CD8-positive, alpha-beta memory T cell (primary cell): ENCODE data around the gene VKORC1. TPM values are rescaled to one million over a fixed set of nuclear protein-coding genes. Genes with fewer than 3 reads are reported as not detected.
"Not testable (repeated sequence)": the region's sequence is repeated elsewhere in the genome, so short reads cannot be mapped to it uniquely, and the experiment has no call there.

ENCODE experiments used
- CTCF ChIA-PET: fragments of 350-600 bp; sonication (Branson Sonifier 250); formaldehyde crosslinking; loops from one replicate; lab custom pipeline; 2021; ENCODE audit warnings: antibody characterized with exemption; lab: Charles Lee
- POLR2A ChIA-PET: fragments of 350-600 bp; sonication (Branson Sonifier 250); formaldehyde crosslinking; loops from one replicate; lab custom pipeline; 2021; ENCODE audit warnings: antibody characterized with exemption; lab: Charles Lee
- DNase-seq, 5 donors: peaks; one replicate each; pipeline versions ENCODE4 v3.0.0 to v3.0.0-alpha.2; 2020 to 2022; ENCODE audit warnings: mixed read lengths in 1 of 5
- H3K27ac ChIP-seq: one replicate; pipeline ENCODE4 v1.7.0; 2013; ENCODE audit warnings: low read depth, mild to moderate bottlenecking, low read length, moderate library complexity
- H3K27me3 ChIP-seq: 2 replicates; pipeline ENCODE4 v1.7.0; 2013; ENCODE audit warnings: low read length, mild to moderate bottlenecking; ENCODE audit not compliant: insufficient read depth, poor library complexity, severe bottlenecking
- H3K36me3 ChIP-seq: 2 replicates; pipeline ENCODE4 v1.7.0; 2013; ENCODE audit warnings: mild to moderate bottlenecking, low read length, moderate library complexity; ENCODE audit not compliant: insufficient read depth
- H3K4me1 ChIP-seq: 2 replicates; pipeline ENCODE4 v1.7.0; 2013; ENCODE audit warnings: mild to moderate bottlenecking, low read length, moderate library complexity; ENCODE audit not compliant: insufficient read depth
- H3K4me3 ChIP-seq: 2 replicates; pipeline ENCODE4 v1.7.0; 2013; ENCODE audit warnings: mild to moderate bottlenecking, low read length
- H3K9me3 ChIP-seq: 2 replicates; pipeline ENCODE4 v1.7.0; 2013; ENCODE audit warnings: mild to moderate bottlenecking, low read length
- H3K27ac Mint-ChIP-seq, 8 donors: one replicate each; pipeline ENCODE4 v1.8.0; 2020 to 2021; ENCODE audit warnings: mixed read lengths in 8 of 8, mild to moderate bottlenecking in 6 of 8, inconsistent platforms in 3 of 8, moderate library complexity in 3 of 8
- H3K27me3 Mint-ChIP-seq, 2 donors: one replicate each; pipeline ENCODE4 v1.8.0; 2020 to 2021; ENCODE audit warnings: mixed read lengths in 2 of 2, mild to moderate bottlenecking in 1 of 2, moderate library complexity in 1 of 2
- H3K36me3 Mint-ChIP-seq, 3 donors: one replicate each; pipeline ENCODE4 v1.8.0; 2020 to 2021; ENCODE audit warnings: mixed read lengths in 3 of 3, inconsistent platforms in 1 of 3, mild to moderate bottlenecking in 1 of 3
- H3K4me1 Mint-ChIP-seq, 3 donors: one replicate each; pipeline ENCODE4 v1.8.0; 2020 to 2021; ENCODE audit warnings: mixed read lengths in 3 of 3, inconsistent platforms in 1 of 3, mild to moderate bottlenecking in 1 of 3
- H3K4me3 Mint-ChIP-seq, 7 donors: one replicate each; pipeline ENCODE4 v1.8.0; 2020 to 2021; ENCODE audit warnings: mixed read lengths in 7 of 7, mild to moderate bottlenecking in 6 of 7, moderate library complexity in 4 of 7, inconsistent platforms in 2 of 7
- H3K9me3 Mint-ChIP-seq, 5 donors: one replicate each; pipeline ENCODE4 v1.8.0; 2020 to 2022; ENCODE audit warnings: mixed read lengths in 5 of 5, mild to moderate bottlenecking in 3 of 5, moderate library complexity in 2 of 5, inconsistent platforms in 1 of 5
- polyA plus RNA-seq: library from polyadenylated mRNA; unstranded; fragments of 300-500 nt; fragmentation: Illumina TruSeq; gene quantifications from one replicate; pipeline ENCODE4 v1.2.3, GENCODE V29; 2021
- total RNA-seq, 2 experiments: library from RNA; stranded (reverse); gene quantifications; one replicate each; pipeline ENCODE4 v1.2.3, GENCODE V29; 2021

Gene VKORC1
- total and polyA plus RNA-seq, 3 experiments from 2014 or later, result 66.0 to 124 (median 74.3) TPM

DNA sequence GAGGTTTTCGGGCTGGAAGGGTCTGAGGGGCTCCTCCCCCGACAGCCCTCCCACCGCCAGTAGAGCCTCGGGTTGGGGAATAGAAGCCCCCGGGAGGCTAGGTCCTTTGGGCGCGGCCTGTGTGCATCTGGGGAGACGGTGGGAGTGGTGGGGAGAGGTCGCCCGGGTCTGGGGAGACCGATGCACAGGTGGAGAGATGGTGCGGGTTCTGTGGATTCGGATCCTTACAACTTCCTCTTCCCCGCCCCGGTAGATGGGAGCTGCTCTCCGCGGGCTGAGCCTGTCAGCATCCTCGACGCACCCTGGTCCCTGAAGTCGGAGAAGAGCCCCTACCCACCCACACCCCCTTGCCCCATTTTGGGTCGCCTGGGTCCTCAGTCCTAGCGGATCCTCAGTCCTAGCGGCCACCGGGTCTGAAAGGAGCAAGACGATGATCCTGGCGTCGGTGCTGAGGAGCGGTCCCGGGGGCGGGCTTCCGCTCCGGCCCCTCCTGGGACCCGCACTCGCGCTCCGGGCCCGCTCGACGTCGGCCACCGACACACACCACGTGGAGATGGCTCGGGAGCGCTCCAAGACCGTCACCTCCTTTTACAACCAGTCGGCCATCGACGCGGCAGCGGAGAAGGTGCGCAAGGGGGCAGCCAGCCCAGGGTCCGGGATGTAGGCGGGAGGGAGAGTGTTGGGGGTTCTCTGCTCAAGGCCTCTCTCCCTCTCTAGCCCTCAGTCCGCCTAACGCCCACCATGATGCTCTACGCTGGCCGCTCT lies 14.4 kb upstream of the VKORC1 start:
- Histone ChIP-seq H3K27ac (peak overlapping the region; percentile 75), H3K36me3 (no peaks in the 10 kb centered on the region), H3K4me1 (peaks cover 11% of the 10 kb centered on the region), H3K27me3 (no peaks in the 10 kb centered on the region), H3K4me3 (peak overlapping the region; percentile 68), H3K9me3 (no peaks in the 10 kb centered on the region)
- CTCF ChIA-PET, result no interaction called here
- Mint-ChIP-seq H3K27ac (peak overlapping the region in 4 of 8 donors; percentile 32 to 87 (median 70)), H3K27me3 (no peaks in the 10 kb centered on the region), H3K4me3 (peak overlapping the region; percentile 77 to 84 (median 82)), H3K36me3 (peaks cover 0 to 34% (median 0%) of the 10 kb centered on the region in 3 donors), H3K4me1 (peaks cover 16 to 21% (median 17%) of the 10 kb centered on the region in 3 donors), H3K9me3 (no peaks in the 10 kb centered on the region)
- POLR2A ChIA-PET, result interaction anchor here (2.6 kb wide), 1 partner anchor 9 kb away, joined by 12 read pairs; the partner anchor contains the start of gene KAT8
- DNase-seq, result no peak

DNA sequence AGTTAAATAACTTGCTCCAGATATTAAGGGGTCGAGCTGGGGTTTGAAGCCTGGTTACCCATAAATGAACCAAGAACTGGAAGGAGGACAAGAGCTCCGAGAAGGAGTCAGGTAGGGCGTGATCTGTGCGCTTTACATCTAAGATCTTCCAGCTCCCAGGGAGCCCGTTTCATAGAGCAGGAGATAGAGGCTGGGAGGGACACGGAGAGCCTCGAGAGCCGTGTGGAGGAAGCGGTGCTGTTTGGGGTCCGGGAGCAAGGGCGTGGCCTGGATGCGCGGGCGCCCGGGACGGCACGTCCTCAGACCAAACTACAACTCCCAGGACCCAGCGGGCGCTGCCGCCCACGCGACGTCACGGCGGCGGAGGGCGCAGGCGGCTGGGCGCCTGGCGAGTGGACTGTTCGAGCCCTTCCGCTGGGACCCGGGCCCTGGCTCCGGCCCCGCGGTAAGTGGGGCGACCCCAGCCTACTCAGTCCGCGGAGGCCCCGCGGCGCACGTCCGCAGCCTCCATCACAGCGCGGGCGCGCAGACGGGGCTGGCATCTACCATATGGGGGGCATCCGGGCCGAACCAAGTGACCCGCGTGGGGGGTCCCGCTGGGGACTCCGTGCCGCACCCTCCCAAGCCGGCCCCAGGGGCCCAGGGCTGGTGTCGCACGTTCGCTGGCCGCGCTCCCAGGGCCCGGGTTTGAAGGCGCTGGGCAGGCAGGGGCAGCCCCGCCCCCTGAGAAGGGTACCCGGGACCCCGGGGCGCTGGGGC lies 13.6 kb upstream of the VKORC1 start, which contains the start of gene BCKDK:
Gene BCKDK, plus strand, starts transcription at position 352 of the 759 bp plus-strand sequence. CDS start 838 bp downstream, outside the sequence.
- Histone ChIP-seq H3K9me3 (no peaks in the 10 kb centered on the region), H3K4me3 (peak within 1 kb of the TSS; percentile 68), H3K4me1 (peaks cover 11% of the 10 kb centered on the region), H3K36me3 (no peaks in the 10 kb centered on the region), H3K27me3 (no peaks in the 10 kb centered on the region), H3K27ac (peak within 1 kb of the TSS; percentile 75)
- DNase-seq, result peak; percentile 43 to 68 (median 49)
- Mint-ChIP-seq H3K36me3 (peaks cover 0 to 34% (median 0%) of the 10 kb centered on the region in 3 donors), H3K4me1 (peaks cover 16 to 21% (median 17%) of the 10 kb centered on the region in 3 donors), H3K9me3 (no peaks in the 10 kb centered on the region), H3K27me3 (no peaks in the 10 kb centered on the region), H3K4me3 (peak within 1 kb of the TSS; percentile 80 to 94 (median 84)), H3K27ac (peak within 1 kb of the TSS; percentile 51 to 99 (median 85))
- POLR2A ChIA-PET, result interaction anchor here (1.1 to 2.6 kb wide), 2 partner anchors 9 to 72 kb away, joined by 3 to 12 read pairs; partner anchors contain the start of genes FUS and KAT8
- CTCF ChIA-PET, result interaction anchor here (0.9 to 1.7 kb wide), 3 partner anchors 15 to 124 kb away, joined by 3 to 4 read pairs (median 3); no protein-coding TSS in a partner anchor

- Mint-ChIP-seq H3K27ac (peak overlapping the region in 6 of 8 donors; percentile 72 to 90 (median 85)), H3K36me3 (peaks cover 0 to 29% (median 0%) of the 10 kb centered on the region in 3 donors), H3K4me1 (peaks cover 16 to 21% (median 17%) of the 10 kb centered on the region in 3 donors), H3K4me3 (peak overlapping the region; percentile 80 to 94 (median 84)), H3K9me3 (no peaks in the 10 kb centered on the region), H3K27me3 (no peaks in the 10 kb centered on the region)
- Histone ChIP-seq H3K27ac (peak overlapping the region; percentile 75), H3K4me1 (peaks cover 11% of the 10 kb centered on the region), H3K9me3 (no peaks in the 10 kb centered on the region), H3K27me3 (no peaks in the 10 kb centered on the region), H3K36me3 (no peaks in the 10 kb centered on the region), H3K4me3 (no peak overlapping the region)
- DNase-seq, result no peak
- ChIA-PET POLR2A (interaction anchor here (1.1 to 2.6 kb wide), 2 partner anchors 10 to 73 kb away, joined by 3 to 12 read pairs; partner anchors contain the start of genes FUS and KAT8), CTCF (interaction anchor here (0.9 to 1.7 kb wide), 4 partner anchors 10 to 123 kb away, joined by 3 to 4 read pairs (median 3); partner anchors contain the start of gene KAT8)
Measured at GRCh38 chr16:31107465-31107867, 12.9 kb upstream of the VKORC1 start.

DNA sequence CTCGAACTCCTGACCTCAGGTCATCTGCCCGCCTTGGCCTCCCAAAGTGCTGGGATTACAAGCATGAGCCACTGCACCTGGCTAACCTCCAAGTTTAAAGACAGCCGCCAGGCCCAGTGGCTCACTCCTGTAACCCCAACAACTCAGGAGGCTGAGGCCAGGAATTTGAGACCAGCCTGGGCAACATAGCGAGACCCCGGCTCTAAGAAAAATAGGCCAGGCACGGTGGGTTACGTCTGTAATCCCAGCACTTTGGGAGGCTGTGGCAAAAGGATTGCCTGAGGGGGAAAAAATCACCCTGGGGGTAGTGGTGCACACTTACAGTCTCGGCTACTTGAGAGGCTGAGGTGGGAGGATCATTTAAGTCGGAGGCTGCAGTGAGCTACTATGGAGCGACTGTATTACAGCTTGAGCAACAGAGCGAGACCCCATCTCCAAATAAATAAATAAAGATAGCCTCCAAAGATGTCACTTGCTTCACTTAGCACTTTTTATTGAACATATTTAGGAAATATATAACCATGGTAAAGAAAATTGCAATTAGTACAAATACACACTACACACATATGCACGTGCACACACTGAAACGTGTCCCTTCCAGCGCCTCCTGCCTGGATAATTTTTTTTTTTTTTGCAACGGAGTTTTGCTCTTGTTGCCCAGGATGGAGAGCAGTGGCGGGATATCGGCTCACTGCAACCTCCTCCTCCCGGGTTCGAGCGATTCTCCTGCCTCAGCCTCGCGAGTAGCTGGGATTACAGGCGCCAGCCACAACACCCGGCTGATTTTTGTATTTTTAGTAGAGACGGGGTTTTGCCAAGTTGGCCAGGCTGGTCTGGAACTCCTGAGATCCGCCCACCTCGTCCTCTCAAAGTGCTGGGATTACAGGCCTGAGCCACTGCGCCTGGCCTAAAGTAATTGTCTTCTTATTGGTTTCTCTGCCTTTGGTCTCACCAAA lies 12.2 kb upstream of the VKORC1 start:
- DNase-seq, result no peak
- ChIA-PET CTCF (interaction anchor here (0.6 to 1.7 kb wide), 4 partner anchors 10 to 76 kb away, joined by 3 to 4 read pairs (median 3); partner anchors contain the start of gene KAT8), POLR2A (interaction anchor here (2.6 kb wide), 1 partner anchor 11 kb away, joined by 12 read pairs; the partner anchor contains the start of gene KAT8)
- H3K27me3 Mint-ChIP-seq, result no peaks in the 10 kb centered on the region
- H3K27ac Mint-ChIP-seq, result peak overlapping the region in 1 of 8 donors; percentile 60
- H3K36me3 Mint-ChIP-seq, result peaks cover 0 to 24% (median 0%) of the 10 kb centered on the region in 3 donors
- H3K4me1 Mint-ChIP-seq, result peaks cover 16 to 21% (median 17%) of the 10 kb centered on the region in 3 donors
- Histone ChIP-seq H3K27ac (no peak overlapping the region), H3K36me3 (no peaks in the 10 kb centered on the region), H3K27me3 (no peaks in the 10 kb centered on the region), H3K9me3 (no peaks in the 10 kb centered on the region), H3K4me3 (no peak overlapping the region), H3K4me1 (peaks cover 11% of the 10 kb centered on the region)
- no peaks in the 10 kb centered on the region for H3K9me3 Mint-ChIP-seq
- H3K4me3 Mint-ChIP-seq, result peak overlapping the region; percentile 80 to 94 (median 84)

GRCh38 chr16:31105677-31106213 lies 11.1 kb upstream of the VKORC1 start:
- peaks cover 0 to 13% (median 0%) of the 10 kb centered on the region in 3 donors for H3K36me3 Mint-ChIP-seq
- Histone ChIP-seq H3K27ac (no peak overlapping the region), H3K4me3 (no peak overlapping the region), H3K27me3 (no peaks in the 10 kb centered on the region), H3K9me3 (no peaks in the 10 kb centered on the region), H3K4me1 (peaks cover 11% of the 10 kb centered on the region), H3K36me3 (no peaks in the 10 kb centered on the region)
- no peaks in the 10 kb centered on the region for H3K9me3 Mint-ChIP-seq
- no peaks in the 10 kb centered on the region for H3K27me3 Mint-ChIP-seq
- ChIA-PET POLR2A (no interaction called here), CTCF (no interaction called here)
- peaks cover 16 to 21% (median 17%) of the 10 kb centered on the region in 3 donors for H3K4me1 Mint-ChIP-seq
- DNase-seq, result peak; percentile 66 to 83 (median 76)
- H3K4me3 Mint-ChIP-seq, result peak overlapping the region in 4 of 7 donors; percentile 8 to 85 (median 34)
- H3K27ac Mint-ChIP-seq, result peak overlapping the region in 4 of 8 donors; percentile 21 to 68 (median 49)

DNA sequence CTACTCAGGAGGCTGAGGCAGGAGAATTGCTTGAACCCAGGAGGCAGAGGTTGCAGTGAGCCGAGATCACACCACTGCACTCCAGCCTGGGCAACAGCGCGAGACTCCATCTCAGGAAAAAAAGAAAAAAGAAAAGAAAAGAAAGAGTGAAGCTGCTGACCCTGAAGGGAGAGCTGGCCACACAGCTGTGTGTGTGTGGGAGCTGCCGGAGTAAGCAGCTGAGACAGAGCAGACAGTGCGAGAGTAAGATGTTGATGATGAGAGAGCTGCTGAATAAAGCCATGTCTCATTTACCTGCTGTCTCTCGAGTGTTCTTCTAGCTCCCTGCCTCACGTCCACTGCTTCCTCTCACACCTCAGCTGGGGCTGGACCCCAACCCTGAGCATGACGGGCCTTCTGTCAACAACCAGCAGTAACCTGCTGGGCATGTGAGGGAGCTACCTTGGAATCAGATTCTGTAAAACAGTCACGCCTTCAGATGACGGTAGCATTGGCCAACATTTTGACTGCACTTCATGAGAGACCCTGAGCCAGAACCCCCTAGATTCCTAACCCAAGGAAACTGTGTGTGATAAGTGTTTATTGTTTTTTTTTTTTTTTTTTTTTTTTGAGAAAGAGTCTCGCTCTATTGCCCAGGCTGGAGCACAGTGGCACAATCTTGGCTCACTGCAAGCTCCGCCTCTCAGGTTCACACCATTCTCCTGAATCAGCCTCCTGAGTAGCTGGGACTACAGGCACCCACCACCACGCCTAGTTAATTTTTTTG lies 6.5 kb upstream of the VKORC1 start:
- not testable (repeated sequence) for H3K9me3 Mint-ChIP-seq, DNase-seq, H3K9me3 ChIP-seq, H3K36me3 Mint-ChIP-seq, H3K36me3 ChIP-seq, H3K4me3 Mint-ChIP-seq, H3K4me1 Mint-ChIP-seq, H3K27ac ChIP-seq, H3K27me3 ChIP-seq, H3K4me1 ChIP-seq, H3K27me3 Mint-ChIP-seq, H3K4me3 ChIP-seq
- peak overlapping the region in 1 of 8 donors; percentile 70 for H3K27ac Mint-ChIP-seq
- ChIA-PET POLR2A (interaction anchor here (0.6 to 0.7 kb wide), 2 partner anchors 16 to 27 kb away, joined by 3 to 5 read pairs; partner anchors contain the start of genes KAT8, ZNF646 and ZNF668), CTCF (interaction anchor here (0.7 to 1.7 kb wide), 5 partner anchors 9 to 414 kb away, joined by 3 to 4 read pairs (median 3); partner anchors contain the start of gene KAT8)
